ENCODE measurements around the gene C3orf22.

C3orf22 gene

DNA sequence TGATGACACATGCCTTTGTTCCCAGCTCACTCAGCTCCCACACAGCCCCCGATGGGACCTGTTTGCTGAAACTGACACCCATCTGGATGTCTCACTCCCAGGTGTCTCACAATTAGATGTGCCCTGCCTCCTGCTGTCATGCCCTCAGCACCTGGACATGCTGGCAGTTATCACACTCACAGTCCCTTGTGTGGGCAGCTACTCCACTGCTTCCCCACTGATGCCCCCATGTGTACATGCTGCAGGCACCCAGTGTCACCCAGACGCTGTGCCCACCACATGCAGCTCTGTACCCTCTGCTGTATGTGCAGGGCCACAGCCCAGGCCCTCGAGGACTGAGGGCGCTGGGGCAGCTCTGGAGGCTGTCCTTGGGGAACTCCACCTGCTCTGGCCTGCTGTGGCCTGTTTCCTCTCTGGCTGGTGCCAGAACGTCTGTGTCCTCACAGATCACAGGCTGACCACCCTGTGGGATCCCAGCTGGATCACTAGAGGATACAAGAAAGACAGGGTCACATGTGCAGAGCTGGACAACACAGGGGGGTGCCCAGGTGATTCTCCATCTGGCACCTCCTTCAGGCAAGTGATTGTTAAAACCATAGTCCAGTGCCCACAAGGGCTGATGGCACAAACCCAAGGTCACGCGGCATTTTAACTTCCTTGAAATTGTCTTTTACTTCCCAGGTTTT, 14.0 kb downstream of the C3orf22 start:
- H3K4me1 ChIP-seq (ENCODE audit: insufficient read depth, low read length), result peaks cover 37% of the 10 kb centered on the region
- no peak overlapping the region for H2AFZ ChIP-seq (ENCODE audit: low read depth, low read length)
- H3K9ac ChIP-seq (ENCODE audit: low read depth, low read length), result no peak overlapping the region; the same call in 1 of the 2 replicates
- no peaks in the 10 kb centered on the region for H3K27me3 ChIP-seq (ENCODE audit: insufficient read depth, low read length, poor library complexity)
- no peaks in the 10 kb centered on the region for H3K79me2 ChIP-seq (ENCODE audit: insufficient read depth, low read length)
- H3K36me3 ChIP-seq (ENCODE audit: insufficient read depth, low read length), result no peaks in the 10 kb centered on the region
- peak; percentile 2 for DNase-seq
- H3K4me2 ChIP-seq (ENCODE audit: insufficient read depth, low read length), result no peak overlapping the region
- no peak for ATAC-seq (ENCODE audit: insufficient read depth, low read depth)
- peak overlapping the region; percentile 28 for H3K27ac ChIP-seq (ENCODE audit: low read length)
- H4K20me1 ChIP-seq (ENCODE audit: insufficient read depth, low read length), result no peaks in the 10 kb centered on the region
- H3K4me3 ChIP-seq (ENCODE audit: low read depth in 1 of 2, low read length in 2 of 2), result no peak overlapping the region
- no peaks in the 10 kb centered on the region for H3K9me3 ChIP-seq (ENCODE audit: insufficient read depth, low read length, severe bottlenecking)
- TF ChIP-seq, protein P1, sequence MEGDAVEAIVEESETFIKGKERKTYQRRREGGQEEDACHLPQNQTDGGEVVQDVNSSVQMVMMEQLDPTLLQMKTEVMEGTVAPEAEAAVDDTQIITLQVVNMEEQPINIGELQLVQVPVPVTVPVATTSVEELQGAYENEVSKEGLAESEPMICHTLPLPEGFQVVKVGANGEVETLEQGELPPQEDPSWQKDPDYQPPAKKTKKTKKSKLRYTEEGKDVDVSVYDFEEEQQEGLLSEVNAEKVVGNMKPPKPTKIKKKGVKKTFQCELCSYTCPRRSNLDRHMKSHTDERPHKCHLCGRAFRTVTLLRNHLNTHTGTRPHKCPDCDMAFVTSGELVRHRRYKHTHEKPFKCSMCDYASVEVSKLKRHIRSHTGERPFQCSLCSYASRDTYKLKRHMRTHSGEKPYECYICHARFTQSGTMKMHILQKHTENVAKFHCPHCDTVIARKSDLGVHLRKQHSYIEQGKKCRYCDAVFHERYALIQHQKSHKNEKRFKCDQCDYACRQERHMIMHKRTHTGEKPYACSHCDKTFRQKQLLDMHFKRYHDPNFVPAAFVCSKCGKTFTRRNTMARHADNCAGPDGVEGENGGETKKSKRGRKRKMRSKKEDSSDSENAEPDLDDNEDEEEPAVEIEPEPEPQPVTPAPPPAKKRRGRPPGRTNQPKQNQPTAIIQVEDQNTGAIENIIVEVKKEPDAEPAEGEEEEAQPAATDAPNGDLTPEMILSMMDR (IDR thresholded peaks at IDR 0.05; ENCODE audit: borderline replicate concordance, extremely low read depth, low read length, poor library complexity, severe bottlenecking), result no peak
- no peak for TF ChIP-seq EZH2 (IDR thresholded peaks at IDR 0.05; ENCODE audit: borderline replicate concordance, low read depth, low read length, severe bottlenecking)

- no peaks in the 10 kb centered on the region for H3K36me3 ChIP-seq (ENCODE audit: insufficient read depth, low read length)
- DNase-seq, result peak; percentile 2
- ATAC-seq (ENCODE audit: insufficient read depth, low read depth), result no peak
- TF ChIP-seq, protein P1 (IDR thresholded peaks at IDR 0.05; ENCODE audit: borderline replicate concordance, extremely low read depth, low read length, poor library complexity, severe bottlenecking), result no peak
- no peak for TF ChIP-seq EZH2 (IDR thresholded peaks at IDR 0.05; ENCODE audit: borderline replicate concordance, low read depth, low read length, severe bottlenecking)
- no peak overlapping the region for H3K4me3 ChIP-seq (ENCODE audit: low read depth in 1 of 2, low read length in 2 of 2)
- H3K4me2 ChIP-seq (ENCODE audit: insufficient read depth, low read length), result no peak overlapping the region
- no peaks in the 10 kb centered on the region for H3K27me3 ChIP-seq (ENCODE audit: insufficient read depth, low read length, poor library complexity)
- H4K20me1 ChIP-seq (ENCODE audit: insufficient read depth, low read length), result no peaks in the 10 kb centered on the region
- peaks cover 34% of the 10 kb centered on the region for H3K4me1 ChIP-seq (ENCODE audit: insufficient read depth, low read length)
- no peak overlapping the region for H2AFZ ChIP-seq (ENCODE audit: low read depth, low read length)
- H3K9me3 ChIP-seq (ENCODE audit: insufficient read depth, low read length, severe bottlenecking), result no peaks in the 10 kb centered on the region
- no peak overlapping the region for H3K9ac ChIP-seq (ENCODE audit: low read depth, low read length)
- no peaks in the 10 kb centered on the region for H3K79me2 ChIP-seq (ENCODE audit: insufficient read depth, low read length)
- H3K27ac ChIP-seq (ENCODE audit: low read length), result peak overlapping the region; percentile 12; the same call in 1 of the 2 replicates
These were observed 15.2 kb downstream of the C3orf22 start for GRCh38 chr3:126543457-126544061.

DNA sequence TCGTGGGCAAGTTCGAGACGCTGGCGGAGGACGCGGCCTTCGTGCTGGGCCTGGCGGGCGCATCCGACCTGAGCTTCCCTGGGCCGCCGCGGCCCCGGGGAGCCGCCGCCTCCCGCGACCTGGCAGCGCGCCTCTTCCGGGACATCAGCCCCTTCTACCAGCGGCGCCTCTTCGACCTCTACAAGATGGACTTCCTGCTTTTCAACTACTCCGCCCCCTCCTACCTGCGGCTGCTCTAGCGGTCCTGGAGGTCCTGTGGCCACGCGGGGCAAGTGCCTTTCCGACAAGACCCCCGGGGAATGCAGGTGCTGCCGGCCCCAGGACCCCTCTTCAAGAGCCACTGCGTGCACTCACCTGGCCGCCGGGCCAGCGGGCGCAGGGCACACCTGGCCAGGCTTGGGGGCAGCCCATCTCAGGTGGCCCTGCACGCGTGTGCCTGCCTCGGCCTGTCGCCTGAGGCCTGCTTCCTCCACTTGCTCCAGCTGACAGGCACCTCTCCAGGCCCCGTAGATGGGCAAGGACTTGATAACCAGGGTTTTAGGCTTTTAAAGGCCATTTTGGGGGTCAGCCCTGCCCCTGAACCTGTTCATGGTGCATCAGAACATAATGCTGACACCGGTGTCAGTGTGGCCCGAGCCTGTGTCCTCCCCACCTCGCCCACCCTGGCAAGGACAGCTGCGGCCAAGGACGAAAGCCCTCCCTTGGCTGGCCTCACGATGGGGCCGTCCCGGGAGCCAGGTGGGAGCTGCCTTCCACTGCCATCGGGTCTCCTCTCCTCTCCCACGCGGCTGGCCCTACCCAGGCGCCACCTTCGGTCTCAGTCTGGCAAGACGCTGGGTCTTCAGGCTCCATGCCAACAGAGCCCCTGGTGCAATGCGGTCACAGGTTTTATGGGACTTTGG, 16.1 kb downstream of the C3orf22 start:
- no peak overlapping the region for H3K9ac ChIP-seq (ENCODE audit: low read depth, low read length)
- no peak overlapping the region for H2AFZ ChIP-seq (ENCODE audit: low read depth, low read length)
- H3K79me2 ChIP-seq (ENCODE audit: insufficient read depth, low read length), result no peaks in the 10 kb centered on the region
- H3K4me2 ChIP-seq (ENCODE audit: insufficient read depth, low read length), result no peak overlapping the region
- H3K4me3 ChIP-seq (ENCODE audit: low read depth in 1 of 2, low read length in 2 of 2), result no peak overlapping the region
- DNase-seq, result peak; percentile 1
- no peaks in the 10 kb centered on the region for H3K27me3 ChIP-seq (ENCODE audit: insufficient read depth, low read length, poor library complexity)
- no peak for TF ChIP-seq EZH2 (IDR thresholded peaks at IDR 0.05; ENCODE audit: borderline replicate concordance, low read depth, low read length, severe bottlenecking)
- TF ChIP-seq, protein P1 (IDR thresholded peaks at IDR 0.05; ENCODE audit: borderline replicate concordance, extremely low read depth, low read length, poor library complexity, severe bottlenecking), result no peak
- no peaks in the 10 kb centered on the region for H4K20me1 ChIP-seq (ENCODE audit: insufficient read depth, low read length)
- no peak for ATAC-seq (ENCODE audit: insufficient read depth, low read depth)
- H3K4me1 ChIP-seq (ENCODE audit: insufficient read depth, low read length), result peaks cover 34% of the 10 kb centered on the region
- no peak overlapping the region; the same call in 1 of the 2 replicates for H3K27ac ChIP-seq (ENCODE audit: low read length)
- no peaks in the 10 kb centered on the region for H3K9me3 ChIP-seq (ENCODE audit: insufficient read depth, low read length, severe bottlenecking)
- no peaks in the 10 kb centered on the region for H3K36me3 ChIP-seq (ENCODE audit: insufficient read depth, low read length)
